Activated CD4-positive, alpha-beta T cell treated with anti-CD3 and anti-CD28 coated beads, Interleukin-2, amount 10 ng/mL, durations not matched to agents 24 days and 14 days (primary cell): ENCODE results near the gene DNAH6. TPM values are rescaled to one million over a fixed set of nuclear protein-coding genes. Genes with fewer than 3 reads are reported as not detected.

Experiments used
- DNase-seq: peaks from one replicate; pipeline ENCODE4 v3.0.0; 2022
- H3K27ac Mint-ChIP-seq: one replicate; pipeline ENCODE4 v1.8.0; 2022; ENCODE audit warnings: mild to moderate bottlenecking, mixed read lengths
- H3K27me3 Mint-ChIP-seq: one replicate; pipeline ENCODE4 v1.8.0; 2022; ENCODE audit warnings: mixed read lengths
- H3K36me3 Mint-ChIP-seq: one replicate; pipeline ENCODE4 v1.8.0; 2022; ENCODE audit warnings: low read depth, mild to moderate bottlenecking, mixed read lengths
- H3K4me1 Mint-ChIP-seq: one replicate; pipeline ENCODE4 v1.8.0; 2021; ENCODE audit warnings: mixed read lengths
- H3K4me3 Mint-ChIP-seq: one replicate; pipeline ENCODE4 v1.8.0; 2022; ENCODE audit warnings: mild to moderate bottlenecking, moderate library complexity, mixed read lengths
- H3K9me3 Mint-ChIP-seq: one replicate; pipeline ENCODE4 v1.8.0; 2021; ENCODE audit warnings: mixed read lengths
- intact Hi-C: fragments of 100-400 bp; cut with micrococcal nuclease; formaldehyde crosslinking; loops from one replicate; pipeline ENCODE4 v1.15.1; 2023
- total RNA-seq: library from RNA; stranded (reverse); gene quantifications from 2 replicates; pipeline ENCODE4 v1.2.3, GENCODE V29; 2022

DNAH6 gene
- total RNA-seq, 1 donor from 2014 or later: 0.23 TPM

- intact Hi-C loops: no loop called here
- peak overlapping the region; percentile 39 for H3K27ac Mint-ChIP-seq
- H3K4me1 Mint-ChIP-seq: peaks cover 52% of the 10 kb centered on the region
- H3K36me3 Mint-ChIP-seq: peaks cover 16% of the 10 kb centered on the region
- peaks cover 28% of the 10 kb centered on the region for H3K9me3 Mint-ChIP-seq
- DNase-seq: no peak
- H3K4me3 Mint-ChIP-seq: peak overlapping the region; percentile 4
- no peaks in the 10 kb centered on the region for H3K27me3 Mint-ChIP-seq
Observed at GRCh38 chr2:84779781-84780180, 263.5 kb downstream of the DNAH6 start.

- intact Hi-C loops: loop anchor here (2.0 kb wide), 3 partner anchors 67 to 143 kb away; partner anchors contain the start of gene TRABD2A
- H3K4me1 Mint-ChIP-seq: peaks cover 57% of the 10 kb centered on the region
Observed at GRCh38 chr2:84781942-84782716, 265.8 kb downstream of the DNAH6 start.

GRCh38 chr2:84782717-84783442 lies 266.6 kb downstream of the DNAH6 start:
- peak; percentile 81 for DNase-seq
- intact Hi-C loops: loop anchor here (1.0 to 2.0 kb wide), 4 partner anchors 34 to 142 kb away; partner anchors contain the start of gene TRABD2A
- Mint-ChIP-seq H3K27me3 (no peaks in the 10 kb centered on the region), H3K4me3 (peak overlapping the region; percentile 50), H3K36me3 (peaks cover 20% of the 10 kb centered on the region), H3K4me1 (peaks cover 60% of the 10 kb centered on the region), H3K27ac (peak overlapping the region; percentile 90), H3K9me3 (peaks cover 30% of the 10 kb centered on the region)

More at GRCh38 chr2:84781942-84782716, 265.8 kb downstream of the DNAH6 start:
- H3K27ac Mint-ChIP-seq: peak overlapping the region; percentile 90
- no peaks in the 10 kb centered on the region for H3K27me3 Mint-ChIP-seq
- peaks cover 19% of the 10 kb centered on the region for H3K36me3 Mint-ChIP-seq
- peaks cover 30% of the 10 kb centered on the region for H3K9me3 Mint-ChIP-seq
- DNase-seq: peak; percentile 86
- peak overlapping the region; percentile 50 for H3K4me3 Mint-ChIP-seq

- intact Hi-C loops: no loop called here
- Mint-ChIP-seq H3K4me1 (peaks cover 38% of the 10 kb centered on the region), H3K9me3 (peaks cover 13% of the 10 kb centered on the region), H3K27ac (no peak overlapping the region), H3K27me3 (no peaks in the 10 kb centered on the region), H3K36me3 (peaks cover 9% of the 10 kb centered on the region), H3K4me3 (no peak overlapping the region)
- peak; percentile 22 for DNase-seq
Observed at GRCh38 chr2:84785950-84786349, 269.7 kb downstream of the DNAH6 start.

GRCh38 chr2:84786601-84787000 lies 270.3 kb downstream of the DNAH6 start:
- H3K9me3 Mint-ChIP-seq: peaks cover 12% of the 10 kb centered on the region

GRCh38 chr2:84788027-84788426 lies 271.7 kb downstream of the DNAH6 start:
- H3K27me3 Mint-ChIP-seq: no peaks in the 10 kb centered on the region
- H3K4me1 Mint-ChIP-seq: peaks cover 20% of the 10 kb centered on the region
- peaks cover 9% of the 10 kb centered on the region for H3K36me3 Mint-ChIP-seq
- peak; percentile 42 for DNase-seq
- no peak overlapping the region for H3K4me3 Mint-ChIP-seq
- H3K27ac Mint-ChIP-seq: no peak overlapping the region
- intact Hi-C loops: no loop called here
- H3K9me3 Mint-ChIP-seq: peaks cover 18% of the 10 kb centered on the region

More at GRCh38 chr2:84786601-84787000, 270.3 kb downstream of the DNAH6 start:
- H3K27me3 Mint-ChIP-seq: no peaks in the 10 kb centered on the region
- peak; percentile 6 for DNase-seq
- intact Hi-C loops: no loop called here
- H3K27ac Mint-ChIP-seq: no peak overlapping the region
- peaks cover 8% of the 10 kb centered on the region for H3K36me3 Mint-ChIP-seq
- peaks cover 32% of the 10 kb centered on the region for H3K4me1 Mint-ChIP-seq
- no peak overlapping the region for H3K4me3 Mint-ChIP-seq

- no peak overlapping the region for H3K4me3 Mint-ChIP-seq
- H3K9me3 Mint-ChIP-seq: peaks cover 23% of the 10 kb centered on the region
- H3K27ac Mint-ChIP-seq: no peak overlapping the region
- H3K4me1 Mint-ChIP-seq: peaks cover 18% of the 10 kb centered on the region
- H3K36me3 Mint-ChIP-seq: peaks cover 9% of the 10 kb centered on the region
- intact Hi-C loops: no loop called here
- DNase-seq: peak; percentile 30
- no peaks in the 10 kb centered on the region for H3K27me3 Mint-ChIP-seq
Observed at GRCh38 chr2:84788498-84788897, 272.2 kb downstream of the DNAH6 start.

- Mint-ChIP-seq H3K9me3 (peaks cover 11% of the 10 kb centered on the region), H3K27me3 (no peaks in the 10 kb centered on the region), H3K27ac (no peak overlapping the region), H3K4me3 (no peak overlapping the region), H3K4me1 (peaks cover 3% of the 10 kb centered on the region), H3K36me3 (peaks cover 2% of the 10 kb centered on the region)
- intact Hi-C loops: no loop called here
- no peak for DNase-seq
Observed at GRCh38 chr2:84792856-84793522, 276.7 kb downstream of the DNAH6 start.

- peaks cover 2% of the 10 kb centered on the region for H3K36me3 Mint-ChIP-seq
- peaks cover 11% of the 10 kb centered on the region for H3K9me3 Mint-ChIP-seq
- no peak overlapping the region for H3K27ac Mint-ChIP-seq
- intact Hi-C loops: no loop called here
- no peak for DNase-seq
- peaks cover 3% of the 10 kb centered on the region for H3K4me1 Mint-ChIP-seq
- H3K27me3 Mint-ChIP-seq: no peaks in the 10 kb centered on the region
- no peak overlapping the region for H3K4me3 Mint-ChIP-seq
Observed at GRCh38 chr2:84793641-84794040, 277.3 kb downstream of the DNAH6 start.

- DNase-seq: no peak
- intact Hi-C loops: no loop called here
- H3K27me3 Mint-ChIP-seq: peaks cover under 1% of the 10 kb centered on the region
Observed at GRCh38 chr2:84796798-84797197, 280.5 kb downstream of the DNAH6 start.

GRCh38 chr2:84797271-84797670 lies 281.0 kb downstream of the DNAH6 start:
- Mint-ChIP-seq H3K27me3 (peaks cover 4% of the 10 kb centered on the region), H3K4me3 (no peak overlapping the region), H3K4me1 (peaks cover 18% of the 10 kb centered on the region), H3K27ac (no peak overlapping the region), H3K9me3 (peaks cover 17% of the 10 kb centered on the region), H3K36me3 (peaks cover 4% of the 10 kb centered on the region)
- intact Hi-C loops: no loop called here
- DNase-seq: no peak

More at GRCh38 chr2:84796798-84797197, 280.5 kb downstream of the DNAH6 start:
- peaks cover 2% of the 10 kb centered on the region for H3K36me3 Mint-ChIP-seq
- H3K4me3 Mint-ChIP-seq: no peak overlapping the region
- H3K9me3 Mint-ChIP-seq: peaks cover 13% of the 10 kb centered on the region
- H3K4me1 Mint-ChIP-seq: peaks cover 14% of the 10 kb centered on the region
- H3K27ac Mint-ChIP-seq: no peak overlapping the region

GRCh38 chr2:84799772-84800171 lies 283.5 kb downstream of the DNAH6 start:
- Mint-ChIP-seq H3K4me3 (peak overlapping the region; percentile 28), H3K27me3 (peaks cover 6% of the 10 kb centered on the region), H3K9me3 (peaks cover 6% of the 10 kb centered on the region), H3K27ac (no peak overlapping the region), H3K4me1 (peaks cover 15% of the 10 kb centered on the region), H3K36me3 (peaks cover 4% of the 10 kb centered on the region)
- DNase-seq: no peak
- intact Hi-C loops: no loop called here

GRCh38 chr2:84800194-84800805 lies 284.0 kb downstream of the DNAH6 start:
- H3K36me3 Mint-ChIP-seq: peaks cover 4% of the 10 kb centered on the region
- peaks cover 15% of the 10 kb centered on the region for H3K4me1 Mint-ChIP-seq
- peak overlapping the region; percentile 28 for H3K4me3 Mint-ChIP-seq
- H3K9me3 Mint-ChIP-seq: peaks cover 6% of the 10 kb centered on the region
- H3K27ac Mint-ChIP-seq: no peak overlapping the region
- no peak for DNase-seq
- peaks cover 6% of the 10 kb centered on the region for H3K27me3 Mint-ChIP-seq
- intact Hi-C loops: no loop called here
